Measurements from ENCODE around the gene GABBR1.

Gene GABBR1

GRCh38 chr6:29619578-29620160 is 13.3 kb downstream of the GABBR1 start (continued):
- TF ChIP-seq PRDM2 (tag by site-specific recombination; IDR thresholded peaks at IDR 0.05; ENCODE audit: borderline replicate concordance) = no peak
- no peak for TF ChIP-seq ZNF423 (tag by site-specific recombination; IDR thresholded peaks at IDR 0.05)
- TF ChIP-seq ZNF658 (tag by site-specific recombination; IDR thresholded peaks at IDR 0.05) = no peak
- TF ChIP-seq OVOL3 (tag by site-specific recombination; IDR thresholded peaks at IDR 0.05) = no peak
- no peak for TF ChIP-seq ZBTB49 (tag by site-specific recombination; IDR thresholded peaks at IDR 0.05; ENCODE audit: low read depth)
- no peak for TF ChIP-seq ZNF660 (tag by site-specific recombination; IDR thresholded peaks at IDR 0.05)
- no peak for TF ChIP-seq ZNF843 (tag by site-specific recombination; IDR thresholded peaks at IDR 0.05)
- TF ChIP-seq PBX3 (CRISPR knock-in tag; IDR thresholded peaks at IDR 0.05) = no peak
- no peak for TF ChIP-seq ZBTB44 (tag by site-specific recombination; IDR thresholded peaks at IDR 0.05)
- TF ChIP-seq ZNF155 (tag by site-specific recombination; IDR thresholded peaks at IDR 0.05) = no peak
- TF ChIP-seq KLF9 (tag by site-specific recombination; IDR thresholded peaks at IDR 0.05; ENCODE audit: low read depth) = no peak
- TF ChIP-seq REPIN1 (tag by site-specific recombination; IDR thresholded peaks at IDR 0.05; ENCODE audit: low read depth) = no peak

- CTCF ChIA-PET = interaction anchor here (0.7 to 2.5 kb wide), 5 partner anchors 9 to 241 kb away, joined by 3 to 15 read pairs (median 7); no protein-coding TSS in a partner anchor
- no peak for TF ChIP-seq ZNF280D (tag by site-specific recombination; IDR thresholded peaks at IDR 0.05)
- 0 out of 2 replicates have a peak, but pooled peaks have one; percentile 32 for TF ChIP-seq ZNF664 (tag by site-specific recombination; IDR thresholded peaks at IDR 0.05)
- no peak for TF ChIP-seq ZNF175 (tag by site-specific recombination; IDR thresholded peaks at IDR 0.05)
- no peak for TF ChIP-seq ZNF239 (tag by site-specific recombination; IDR thresholded peaks at IDR 0.05)
- no peak for TF ChIP-seq GLI4 (tag by site-specific recombination; IDR thresholded peaks at IDR 0.05)
- Histone ChIP-seq H3K9me3 (ENCODE audit: control insufficient read depth, insufficient read depth, low read depth, low read length) (no peaks in the 10 kb centered on the region), H3K27ac (ENCODE audit: extremely low read depth, low read depth, low read length) (no peak overlapping the region), H3K36me3 (ENCODE audit: control insufficient read depth in 2 of 2, insufficient read depth in 1 of 2, low read length in 2 of 2) (peaks cover 66 to 84% of the 10 kb centered on the region in 2 experiments), H3K4me3 (ENCODE audit: low read depth, low read length) (no peak overlapping the region), H3K4me1 (ENCODE audit: control insufficient read depth, insufficient read depth, low read length) (no peaks in the 10 kb centered on the region)
- POLR2A ChIA-PET = interaction anchor here (1.2 to 1.4 kb wide), 2 partner anchors 8 to 15 kb away, joined by 4 to 6 read pairs; partner anchors contain the start of gene GABBR1
Observed at GRCh38 chr6:29617782-29618554, 15.0 kb downstream of the GABBR1 start.

All from HEK293 (cell line).